Measurements from ENCODE around the gene RGS19.

GRCh38 chr20:64099880-64100565 is 20.7 kb upstream of the RGS19 start:
- TF ChIP-seq CTCF (IDR thresholded peaks at IDR 0.05), result no peak
- TF ChIP-seq POLR2A (IDR thresholded peaks at IDR 0.05), result no peak

All from body of pancreas (tissue), 4 donors.